GOT3 (cell line): ENCODE data around the gene EBPL.
"Not testable (repeated sequence)": the region's sequence is repeated elsewhere in the genome, so short reads cannot be mapped to it uniquely, and the experiment has no call there.

ENCODE experiments used
- DNase-seq: peaks from one replicate; lab custom pipeline; 2025; ENCODE audit warnings: mixed read lengths; lab: John Stamatoyannopoulos, UW

The EBPL gene

GRCh38 chr13:49690995-49691784 lies at the start of gene EBPL:
EBPL (minus strand) TSS chr13:49691486; CDS start chr13:49691424, 62 bp downstream.
- peak; percentile 57 for DNase-seq

DNA sequence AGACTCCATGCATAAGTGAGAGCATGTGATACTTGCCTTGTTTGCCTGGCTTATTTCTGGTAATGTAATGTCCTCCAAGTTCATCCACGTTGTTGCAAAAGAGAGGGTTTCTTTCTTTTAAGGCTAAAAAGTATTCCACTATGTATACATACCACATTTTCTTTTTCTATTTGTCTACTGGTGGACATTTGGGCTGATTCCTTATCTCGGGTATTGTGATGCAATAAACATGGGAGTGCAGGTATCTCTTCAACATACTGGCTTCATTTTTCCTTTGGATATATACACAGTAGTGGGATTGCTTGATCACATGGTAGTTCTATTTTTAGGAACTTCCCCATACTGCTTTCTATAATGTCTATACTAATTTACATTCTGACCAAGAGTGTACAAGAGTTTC lies 49.6 kb upstream of the EBPL start:
- no peak for DNase-seq

DNA sequence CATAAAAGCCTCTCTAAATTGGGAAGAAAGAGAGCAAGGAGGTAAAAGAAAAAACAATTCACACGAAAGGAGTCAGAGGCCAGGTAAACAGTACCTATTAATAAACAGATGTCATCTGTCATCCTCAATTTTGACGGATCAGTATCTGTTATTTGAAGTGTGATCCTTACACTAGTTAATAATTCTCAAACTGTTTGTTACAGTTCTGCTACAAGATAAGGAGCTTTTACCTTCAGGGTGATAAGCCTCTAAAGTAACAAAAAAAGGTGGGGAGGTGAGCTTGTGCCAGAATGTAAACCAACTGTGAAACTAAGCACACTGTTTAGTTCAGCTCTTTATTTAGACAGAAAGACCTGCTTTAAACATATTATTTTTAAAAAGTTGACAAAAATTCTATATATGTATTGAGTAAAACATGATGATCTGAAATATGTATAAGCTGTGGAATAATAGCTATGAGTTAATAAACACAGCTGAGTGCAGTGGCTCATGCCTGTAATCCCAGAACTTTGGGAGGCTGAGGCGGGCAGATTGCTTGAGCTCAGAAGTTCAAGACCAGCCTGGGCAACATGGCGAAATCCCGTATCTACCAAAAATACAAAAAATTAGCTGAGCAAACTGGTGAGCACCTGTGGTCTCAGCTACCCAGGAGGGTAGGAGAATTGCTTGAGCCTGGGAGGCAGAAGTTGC lies 48.4 kb upstream of the EBPL start:
- DNase-seq, result no peak

GRCh38 chr13:49733181-49733951 lies 42.1 kb upstream of the EBPL start:
- DNase-seq, result no peak

DNA sequence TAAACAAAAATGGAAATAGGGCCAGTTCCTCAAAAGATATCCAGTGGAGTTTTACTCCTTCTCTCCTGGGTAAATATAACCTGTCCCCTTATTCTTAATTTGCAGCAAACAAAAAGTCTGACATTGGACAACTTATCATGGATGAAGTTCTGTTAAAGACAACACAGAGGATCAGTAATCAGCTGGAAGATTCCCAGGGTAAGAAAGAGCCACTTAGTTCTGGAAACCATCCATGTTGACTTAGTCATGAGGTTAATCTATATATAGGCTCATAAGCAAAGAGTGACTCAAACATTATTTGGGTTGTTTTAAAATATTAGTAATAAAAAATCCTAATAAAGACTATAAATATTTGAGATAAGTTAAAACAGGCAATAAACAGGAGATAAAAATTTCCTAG lies 40.5 kb upstream of the EBPL start:
- DNase-seq, result no peak

- DNase-seq, result no peak
These were observed 25.3 kb upstream of the EBPL start for GRCh38 chr13:49716615-49717014.

- no peak for DNase-seq
These were observed 23.5 kb upstream of the EBPL start for GRCh38 chr13:49714757-49715156.

- no peak for DNase-seq
These were observed 20.1 kb upstream of the EBPL start for GRCh38 chr13:49711218-49711863.

- not testable (repeated sequence) for DNase-seq
These were observed 13.0 kb upstream of the EBPL start for GRCh38 chr13:49704264-49704663.

GRCh38 chr13:49701491-49701890 lies 10.2 kb upstream of the EBPL start:
- no peak for DNase-seq

- no peak for DNase-seq
These were observed 6.2 kb upstream of the EBPL start for GRCh38 chr13:49697468-49697867.

- no peak for DNase-seq
These were observed 3.2 kb upstream of the EBPL start for GRCh38 chr13:49694446-49694845.

DNA sequence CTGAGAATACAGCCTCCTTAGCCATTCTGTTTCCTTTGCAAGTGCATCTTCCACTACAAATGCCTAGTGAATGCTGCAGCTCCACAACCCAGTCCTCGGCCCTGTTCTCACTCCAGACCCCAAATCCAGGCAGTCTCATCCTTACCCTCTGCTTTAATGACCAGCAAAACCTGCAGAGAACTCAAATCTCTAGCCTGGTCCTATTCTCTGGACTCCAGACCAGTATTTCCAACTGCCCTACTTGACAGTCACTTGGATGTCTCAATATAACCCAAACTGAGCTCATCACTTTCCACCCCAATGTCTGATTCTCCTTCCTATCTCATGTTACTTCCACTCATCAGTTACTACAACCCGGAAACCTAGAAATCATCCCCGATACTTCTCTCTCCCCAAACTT lies 2.6 kb upstream of the EBPL start:
- no peak for DNase-seq

DNA sequence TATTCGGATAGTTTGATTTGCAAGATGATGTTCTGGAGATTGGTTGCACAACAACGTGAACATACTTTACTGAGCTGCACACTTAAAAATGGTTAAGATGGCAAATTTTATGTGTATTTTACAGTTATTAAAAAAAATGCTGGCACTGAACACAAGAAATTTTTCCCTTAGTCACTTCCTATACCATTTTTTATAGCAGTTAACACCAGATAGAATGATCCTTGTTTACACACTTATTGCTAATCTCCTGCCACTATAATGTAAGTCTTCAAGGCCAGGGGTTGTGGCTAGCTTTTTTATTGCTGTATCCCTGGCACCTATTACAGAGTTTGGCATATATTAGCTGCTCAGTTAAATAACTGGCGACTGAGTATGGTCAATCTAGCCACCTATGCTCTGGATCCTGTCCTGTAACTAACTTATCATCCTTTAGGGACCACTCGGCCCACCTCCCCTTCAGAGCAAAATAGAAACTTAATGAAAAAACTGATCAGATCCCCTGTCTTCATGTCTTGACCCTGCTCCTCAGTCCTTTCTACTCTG lies 2.0 kb upstream of the EBPL start:
- no peak for DNase-seq

- no peak for DNase-seq
These were observed 922 bp downstream of the EBPL start for GRCh38 chr13:49690133-49690994.

- DNase-seq, result no peak
These were observed 7.8 kb downstream of the EBPL start for GRCh38 chr13:49683489-49683888.

GRCh38 chr13:49681842-49682435 lies 9.3 kb downstream of the EBPL start:
- DNase-seq, result no peak

GRCh38 chr13:49679246-49679645 lies 12.0 kb downstream of the EBPL start:
- DNase-seq, result no peak

DNA sequence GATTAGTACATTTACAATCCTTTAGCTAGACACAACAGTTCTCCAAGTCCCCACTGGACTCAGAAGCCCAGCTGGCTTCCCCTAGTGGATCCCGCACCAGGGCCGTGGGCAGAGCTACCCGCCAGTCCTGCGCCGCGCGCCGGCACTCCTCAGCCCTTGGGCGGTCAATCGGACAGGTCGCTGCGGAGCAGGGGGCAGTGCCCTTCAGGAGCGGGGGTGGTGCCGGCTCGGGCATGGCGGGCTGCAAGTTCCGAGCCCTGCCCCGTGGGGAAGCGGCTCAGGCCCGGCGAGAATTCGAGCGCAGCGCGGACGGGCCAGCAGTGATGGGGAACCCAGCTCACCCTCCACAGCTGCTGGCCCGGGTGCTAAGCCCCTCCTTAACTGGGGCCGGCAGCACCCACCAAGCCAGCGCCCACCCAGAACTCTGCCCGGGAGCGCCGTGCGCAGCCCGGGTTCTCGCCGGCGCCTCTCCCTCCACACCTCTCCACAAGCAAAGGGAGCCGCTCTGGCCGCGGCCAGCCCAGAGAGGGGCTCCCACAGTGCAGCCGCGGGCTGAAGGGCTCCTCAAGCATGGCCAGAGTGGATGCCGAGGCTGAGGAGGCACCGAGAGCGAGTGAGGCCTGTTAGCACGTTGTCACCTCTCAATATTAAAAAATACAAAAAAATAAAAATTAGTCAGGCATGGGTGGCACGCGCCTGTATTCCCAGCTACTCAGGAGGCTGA lies 12.9 kb downstream of the EBPL start:
- no peak for DNase-seq
